ENCODE data around the gene MBNL1. TPM values are rescaled to one million over a fixed set of nuclear protein-coding genes. Genes with fewer than 3 reads are reported as not detected.

MBNL1 gene
- polyA plus RNA-seq, 1 donor (not counting 4 experiments of a cell fraction or from before 2014, with no cell fraction given) = 58.3 TPM

DNA sequence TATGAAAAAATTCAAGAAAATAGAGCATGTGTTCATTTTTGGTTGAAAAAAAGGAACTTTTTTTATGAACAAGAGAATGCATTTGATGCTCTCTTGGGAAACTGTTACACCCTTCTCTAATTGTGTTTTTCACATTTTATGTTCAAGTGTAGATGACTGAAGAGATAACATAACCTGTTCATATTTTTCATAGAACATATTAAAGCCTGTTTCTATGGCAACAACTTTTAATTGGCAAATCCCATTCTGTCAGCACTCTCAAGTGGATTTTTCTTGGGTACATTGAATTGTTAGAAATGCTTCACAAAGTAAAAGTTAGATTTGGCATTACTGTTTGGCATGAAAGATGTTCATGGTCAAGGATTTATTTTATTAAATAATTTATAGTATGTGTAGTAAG lies 117.5 kb downstream of the MBNL1 start:
- dilution Hi-C loops (cut with MboI; ENCODE audit: extremely low pct_ligation_motif_present, low sequenced_read_pairs) = no loop called here
- Histone ChIP-seq H3K27me3 (ENCODE audit: control insufficient read depth, extremely low read depth, insufficient read depth, low read length) (no peaks in the 10 kb centered on the region), H3K27ac (ENCODE audit: control insufficient read depth, insufficient read depth, low read length) (no peak overlapping the region), H3K4me3 (ENCODE audit: control insufficient read depth in 2 of 3, extremely low read depth in 1 of 3, insufficient read depth in 2 of 3, low read depth in 1 of 3, low read length in 3 of 3) (no peak overlapping the region), H3K36me3 (ENCODE audit: control insufficient read depth in 2 of 2, extremely low read depth in 1 of 2, insufficient read depth in 2 of 2, low read length in 2 of 2) (peaks cover 2 to 6% of the 10 kb centered on the region in 2 experiments), H3K9me3 (ENCODE audit: control insufficient read depth, low read depth, low read length) (no peaks in the 10 kb centered on the region), H4K20me1 (ENCODE audit: control insufficient read depth, extremely low read depth, insufficient read depth, low read length) (no peaks in the 10 kb centered on the region), H2AFZ (ENCODE audit: control insufficient read depth, low read length) (no peak overlapping the region), H3K4me1 (ENCODE audit: control insufficient read depth, extremely low read depth, insufficient read depth, low read length) (peaks cover 22% of the 10 kb centered on the region), H3K4me2 (ENCODE audit: control insufficient read depth, extremely low read depth, insufficient read depth, low read depth, low read length) (no peak overlapping the region), H3K79me2 (ENCODE audit: control insufficient read depth, insufficient read depth, low read length) (peaks cover 65% of the 10 kb centered on the region), H3K9ac (ENCODE audit: control insufficient read depth, extremely low read depth, insufficient read depth, low read length) (no peak overlapping the region), H3K9me1 (ENCODE audit: control insufficient read depth, extremely low read depth, insufficient read depth, low read length) (no peaks in the 10 kb centered on the region)
- FAIRE-seq (no peak), DNase-seq (ENCODE audit: low read depth, low spot score) (no peak)
- TF ChIP-seq EZH2 (IDR thresholded peaks at IDR 0.05; ENCODE audit: low read length) = no peak
- TF ChIP-seq, protein P1, sequence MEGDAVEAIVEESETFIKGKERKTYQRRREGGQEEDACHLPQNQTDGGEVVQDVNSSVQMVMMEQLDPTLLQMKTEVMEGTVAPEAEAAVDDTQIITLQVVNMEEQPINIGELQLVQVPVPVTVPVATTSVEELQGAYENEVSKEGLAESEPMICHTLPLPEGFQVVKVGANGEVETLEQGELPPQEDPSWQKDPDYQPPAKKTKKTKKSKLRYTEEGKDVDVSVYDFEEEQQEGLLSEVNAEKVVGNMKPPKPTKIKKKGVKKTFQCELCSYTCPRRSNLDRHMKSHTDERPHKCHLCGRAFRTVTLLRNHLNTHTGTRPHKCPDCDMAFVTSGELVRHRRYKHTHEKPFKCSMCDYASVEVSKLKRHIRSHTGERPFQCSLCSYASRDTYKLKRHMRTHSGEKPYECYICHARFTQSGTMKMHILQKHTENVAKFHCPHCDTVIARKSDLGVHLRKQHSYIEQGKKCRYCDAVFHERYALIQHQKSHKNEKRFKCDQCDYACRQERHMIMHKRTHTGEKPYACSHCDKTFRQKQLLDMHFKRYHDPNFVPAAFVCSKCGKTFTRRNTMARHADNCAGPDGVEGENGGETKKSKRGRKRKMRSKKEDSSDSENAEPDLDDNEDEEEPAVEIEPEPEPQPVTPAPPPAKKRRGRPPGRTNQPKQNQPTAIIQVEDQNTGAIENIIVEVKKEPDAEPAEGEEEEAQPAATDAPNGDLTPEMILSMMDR (optimal IDR thresholded peaks at IDR 0.05 in 1 of 3, IDR thresholded peaks at IDR 0.05 in 1 of 3, conservative IDR thresholded peaks at IDR 0.05 in 1 of 3; ENCODE audit: extremely low read depth in 1 of 3, insufficient read depth in 2 of 3, low read length in 3 of 3) = no peak

DNA sequence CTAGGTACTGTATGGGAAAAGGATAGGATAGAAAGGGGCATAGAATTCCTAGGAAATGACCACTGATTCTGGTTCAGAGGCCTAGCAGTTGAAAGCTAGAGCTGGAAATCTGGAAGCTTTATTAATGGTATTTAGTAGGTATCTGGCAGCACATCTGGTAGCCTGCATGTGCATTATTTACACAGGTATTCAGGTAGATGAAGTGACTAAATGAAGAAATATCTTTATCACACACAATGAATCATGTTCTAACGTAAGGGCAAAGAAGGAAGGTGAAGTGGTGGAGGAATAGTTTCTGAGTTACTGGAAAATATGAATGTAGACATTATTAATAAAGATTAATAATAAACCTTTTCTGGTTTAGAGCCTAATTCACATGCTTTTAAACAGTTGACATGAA lies 119.9 kb downstream of the MBNL1 start:
- H3K27ac ChIP-seq (ENCODE audit: control insufficient read depth, insufficient read depth, low read length) = peak overlapping the region; percentile 59
- no peak for FAIRE-seq
- dilution Hi-C loops (cut with MboI; ENCODE audit: extremely low pct_ligation_motif_present, low sequenced_read_pairs) = no loop called here

More for the DNA sequence above, 119.9 kb downstream of the MBNL1 start:
- H3K79me2 ChIP-seq (ENCODE audit: control insufficient read depth, insufficient read depth, low read length) = peaks cover 63% of the 10 kb centered on the region
- peaks cover 2 to 6% of the 10 kb centered on the region in 2 experiments for H3K36me3 ChIP-seq (ENCODE audit: control insufficient read depth in 2 of 2, extremely low read depth in 1 of 2, insufficient read depth in 2 of 2, low read length in 2 of 2)
- peak overlapping the region; percentile 47 for H3K4me2 ChIP-seq (ENCODE audit: control insufficient read depth, extremely low read depth, insufficient read depth, low read depth, low read length)
- no peaks in the 10 kb centered on the region for H3K27me3 ChIP-seq (ENCODE audit: control insufficient read depth, extremely low read depth, insufficient read depth, low read length)
- H3K9me3 ChIP-seq (ENCODE audit: control insufficient read depth, low read depth, low read length) = no peaks in the 10 kb centered on the region
- peaks cover 3% of the 10 kb centered on the region for H3K9me1 ChIP-seq (ENCODE audit: control insufficient read depth, extremely low read depth, insufficient read depth, low read length)
- TF ChIP-seq EZH2 (IDR thresholded peaks at IDR 0.05; ENCODE audit: low read length) = no peak
- TF ChIP-seq, protein P1 (optimal IDR thresholded peaks at IDR 0.05 in 1 of 3, IDR thresholded peaks at IDR 0.05 in 1 of 3, conservative IDR thresholded peaks at IDR 0.05 in 1 of 3; ENCODE audit: extremely low read depth in 1 of 3, insufficient read depth in 2 of 3, low read length in 3 of 3) = no peak
- peak overlapping the region; percentile 6 for H3K9ac ChIP-seq (ENCODE audit: control insufficient read depth, extremely low read depth, insufficient read depth, low read length)
- H4K20me1 ChIP-seq (ENCODE audit: control insufficient read depth, extremely low read depth, insufficient read depth, low read length) = no peaks in the 10 kb centered on the region
- H3K4me1 ChIP-seq (ENCODE audit: control insufficient read depth, extremely low read depth, insufficient read depth, low read length) = peaks cover 17% of the 10 kb centered on the region
- no peak for DNase-seq (ENCODE audit: low read depth, low spot score)
- no peak overlapping the region for H3K4me3 ChIP-seq (ENCODE audit: control insufficient read depth in 2 of 3, extremely low read depth in 1 of 3, insufficient read depth in 2 of 3, low read depth in 1 of 3, low read length in 3 of 3)
- no peak overlapping the region for H2AFZ ChIP-seq (ENCODE audit: control insufficient read depth, low read length)
